ENCODE results near the gene ABR. TPM values are rescaled to one million over a fixed set of nuclear protein-coding genes. Genes with fewer than 3 reads are reported as not detected.
"Not testable (repeated sequence)": the region's sequence is repeated elsewhere in the genome, so short reads cannot be mapped to it uniquely, and the experiment has no call there.

Gene ABR
- polyA plus RNA-seq, 3 donors = 14.7 to 62.4 (median 36.4) TPM

DNA sequence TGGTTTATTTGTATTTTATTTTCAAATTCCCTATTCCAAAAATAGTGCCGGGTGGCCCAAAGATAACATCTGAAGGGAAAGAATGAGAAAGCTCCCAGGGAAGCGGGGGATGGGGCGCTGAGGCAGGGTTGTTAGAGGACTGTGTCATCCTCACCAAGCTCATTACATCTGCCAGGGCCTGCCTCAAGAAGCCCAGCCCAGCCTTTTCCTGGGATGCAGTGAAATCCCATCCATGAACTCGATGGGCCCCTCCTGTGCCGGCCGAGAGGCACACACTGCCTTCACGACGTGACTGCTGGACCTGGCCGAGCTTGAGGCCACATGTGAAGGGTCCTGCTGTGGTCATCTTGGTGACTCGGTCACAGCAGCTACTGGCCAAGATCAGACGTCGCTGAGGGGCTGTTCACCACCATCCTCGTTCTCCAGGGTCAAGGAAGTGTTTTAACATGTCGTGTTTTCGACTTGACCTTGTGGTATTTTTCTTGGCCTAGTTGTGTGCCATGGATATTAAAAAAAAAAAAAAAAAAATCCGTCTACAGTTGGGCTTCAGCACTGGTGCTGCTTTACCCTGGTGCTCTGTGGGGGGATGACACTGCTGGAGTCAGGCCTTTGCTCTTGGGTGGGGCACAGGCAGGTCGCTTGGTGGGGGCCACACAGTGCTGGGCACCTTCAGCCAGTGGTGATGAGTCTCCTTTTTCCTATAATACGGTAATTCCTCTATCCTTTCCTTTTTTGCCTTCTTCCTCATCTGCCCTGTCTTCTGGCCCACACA, 178.0 kb downstream of the ABR start:
- WGBS, 3 donors = 78 to 83% (median 82%) methylated on average over 18 of the region's 18 CpGs
- H3K27ac ChIP-seq (ENCODE audit: low read depth, low read length) = no peak overlapping the region

DNA sequence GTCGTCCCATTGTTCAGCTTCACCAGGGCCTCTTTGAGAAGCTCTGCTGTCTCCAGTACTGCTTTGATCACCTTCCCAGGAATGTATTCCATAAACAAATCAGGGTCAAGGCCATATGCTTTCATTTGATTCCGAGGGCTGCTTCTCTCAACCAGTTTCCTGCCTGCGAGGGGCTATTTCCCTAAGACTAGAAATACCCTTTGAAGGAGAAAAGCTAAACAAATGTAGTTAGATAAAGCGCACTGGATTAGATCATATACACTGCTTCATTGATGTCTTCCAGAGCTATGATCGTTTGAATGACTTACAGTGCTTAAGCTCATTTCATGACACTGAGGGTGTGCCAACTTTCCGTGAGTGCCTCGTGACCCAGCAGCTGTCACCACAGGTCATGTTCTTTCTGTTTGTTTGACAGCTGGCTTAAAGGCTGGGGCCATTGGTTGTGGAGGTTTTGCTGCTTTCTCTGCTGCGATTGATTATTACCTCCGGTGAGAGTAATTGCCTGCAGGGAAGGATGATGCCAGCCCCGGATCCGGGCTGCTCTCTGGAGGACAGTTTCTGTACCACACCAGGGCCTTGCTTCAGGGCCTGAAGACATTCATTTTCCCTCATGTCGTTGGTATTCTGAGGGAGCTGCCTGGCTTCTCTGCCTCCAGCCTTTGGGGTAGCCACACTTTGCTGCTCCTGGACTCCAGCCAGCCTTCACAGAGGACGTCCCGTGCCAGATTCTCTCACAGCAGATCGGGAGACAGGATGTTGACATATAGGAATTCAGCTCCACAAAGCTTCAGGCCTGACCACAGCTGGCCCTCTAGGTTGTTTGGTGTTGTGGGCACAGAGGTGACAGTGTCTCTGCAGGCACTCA, 179.0 kb downstream of the ABR start:
- no peak overlapping the region for H3K27ac ChIP-seq (ENCODE audit: low read depth, low read length)
- 45 to 66% (median 53%) methylated on average over 15 of the region's 15 CpGs for WGBS, 3 donors

DNA sequence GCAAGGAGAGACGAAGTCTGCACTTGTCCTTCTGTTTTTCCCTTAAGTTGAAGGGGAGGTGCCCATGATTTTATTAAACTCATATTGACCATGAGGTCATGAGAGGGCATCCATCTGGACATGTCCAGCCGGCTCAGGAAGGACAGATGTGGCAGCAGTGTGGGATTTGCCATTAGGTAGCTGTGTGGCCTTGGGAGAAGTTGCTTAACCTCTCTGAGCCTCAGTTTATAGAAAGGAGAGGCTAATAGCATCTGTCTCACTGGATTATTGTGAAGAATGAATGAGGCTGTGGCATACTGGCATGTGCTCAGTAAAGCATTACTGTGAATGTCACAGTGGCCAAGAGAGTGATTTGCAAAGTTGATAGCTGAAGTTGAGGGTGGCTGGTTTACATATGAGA, 181.7 kb downstream of the ABR start:
- 30 to 49% (median 48%) methylated on average over 2 of the region's 2 CpGs for WGBS, 3 donors
- H3K27ac ChIP-seq (ENCODE audit: low read depth, low read length) = no peak overlapping the region

DNA sequence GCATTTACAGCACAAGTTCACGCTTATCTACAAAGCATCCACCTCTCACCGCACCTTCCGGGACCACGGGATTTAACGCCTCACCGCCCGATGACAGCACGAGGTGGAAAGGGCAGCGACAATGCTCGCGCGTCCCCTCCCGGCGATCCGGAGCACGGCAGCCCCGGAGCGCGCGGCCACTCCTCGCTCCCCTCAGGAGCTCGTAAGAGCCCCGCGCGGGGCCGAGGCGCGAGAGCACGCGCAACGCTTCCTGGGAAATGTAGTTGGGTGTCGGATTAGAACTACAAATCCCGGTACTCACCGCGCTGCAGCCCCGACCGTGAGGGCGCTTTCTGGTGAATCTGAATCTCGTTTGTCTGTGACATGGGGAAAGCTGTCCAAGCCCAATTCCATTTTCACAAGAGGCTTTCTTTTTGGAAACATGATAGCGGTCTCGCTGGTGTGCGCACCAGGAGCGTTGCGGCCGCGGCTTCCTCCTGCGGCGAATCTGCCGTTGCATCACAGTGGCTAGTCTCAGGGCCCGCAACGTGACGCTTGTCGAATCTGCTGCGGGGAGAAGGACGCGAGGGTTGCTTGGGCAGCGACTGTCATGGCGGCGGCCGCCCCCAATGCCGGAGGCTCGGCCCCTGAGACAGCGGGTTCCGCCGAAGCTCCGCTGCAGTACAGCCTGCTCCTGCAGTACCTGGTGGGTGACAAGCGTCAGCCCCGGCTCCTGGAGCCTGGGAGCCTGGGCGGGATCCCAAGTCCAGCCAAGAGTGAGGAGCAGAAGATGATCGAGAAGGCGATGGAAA, 183.0 kb downstream of the ABR start, which contains the start of gene TIMM22:
TSS of gene TIMM22 (plus strand) at position 576 of the 791 bp plus-strand sequence. CDS start at position 590, 14 bp downstream.
- no peak within 1 kb of the TSS for H3K27ac ChIP-seq (ENCODE audit: low read depth, low read length)
- WGBS, 3 donors = 0% methylated on average over 69 to 71 of the region's 71 CpGs

DNA sequence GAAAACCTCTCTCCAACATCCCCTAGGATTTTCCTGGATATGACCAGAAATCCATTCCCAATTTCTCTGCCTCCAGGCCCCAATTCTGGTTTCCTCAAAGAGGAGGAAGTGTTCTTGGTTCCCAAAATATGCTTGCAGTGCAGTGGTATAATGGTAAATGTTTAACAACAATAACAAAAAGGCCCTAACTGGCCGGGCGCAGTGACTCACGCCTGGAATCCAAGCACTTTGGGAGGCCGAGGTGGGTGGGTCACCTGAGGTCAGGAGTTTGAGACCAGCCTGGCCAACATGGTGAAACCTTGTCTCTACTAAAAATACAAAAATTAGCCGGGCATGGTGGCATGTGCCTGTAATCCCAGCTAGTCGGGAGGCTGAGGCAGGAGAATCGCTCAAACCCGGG, 184.5 kb downstream of the ABR start:
- WGBS, 3 donors = 80 to 91% (median 89%) methylated on average over 8 of the region's 8 CpGs
- not testable (repeated sequence) for H3K27ac ChIP-seq (ENCODE audit: low read depth, low read length)

DNA sequence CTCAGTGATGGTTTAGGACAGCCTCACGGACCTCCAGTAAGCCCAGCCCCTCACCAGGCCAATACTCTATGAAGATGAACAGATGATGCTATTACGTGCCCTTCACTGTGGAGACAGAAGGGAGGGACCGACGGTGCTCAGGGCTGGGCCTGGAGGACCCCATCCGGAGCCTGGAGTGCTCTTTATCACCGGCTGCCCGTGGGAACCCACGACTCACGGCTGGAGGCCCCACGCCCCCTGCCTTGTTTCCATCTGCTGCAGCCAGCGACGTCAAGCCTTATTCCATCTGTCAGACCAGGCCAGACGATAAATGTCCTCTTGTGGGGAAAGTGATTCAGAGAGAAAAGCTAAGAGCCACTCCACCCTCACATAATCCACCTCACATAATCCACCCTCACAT, 186.8 kb downstream of the ABR start:
- no peak overlapping the region for H3K27ac ChIP-seq (ENCODE audit: low read depth, low read length)
- WGBS, 3 donors = 55 to 71% (median 58%) methylated on average over 13 of the region's 13 CpGs

DNA sequence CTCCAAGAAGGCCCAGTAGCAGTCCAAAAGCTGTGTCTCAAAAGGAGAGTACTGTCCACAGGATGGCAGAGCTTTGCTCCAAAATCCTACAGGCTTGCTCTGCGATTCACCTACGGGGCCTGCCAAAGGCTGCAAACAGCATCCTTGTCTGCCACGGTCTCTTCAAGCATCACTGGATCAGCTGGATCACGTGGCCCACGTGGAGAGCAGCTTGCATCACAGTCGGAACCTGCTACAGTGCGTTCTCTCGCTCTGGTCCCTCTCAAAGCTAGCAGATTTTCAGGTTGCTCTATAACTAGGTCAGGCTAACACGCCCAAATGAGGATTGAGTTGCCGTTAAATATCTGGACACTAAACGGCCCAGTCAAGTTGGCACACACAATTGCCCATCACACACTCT, 191.2 kb downstream of the ABR start:
- H3K27ac ChIP-seq (ENCODE audit: low read depth, low read length) = no peak overlapping the region
- WGBS, 3 donors = 89 to 92% (median 90%) methylated on average over 11 of the region's 11 CpGs

DNA sequence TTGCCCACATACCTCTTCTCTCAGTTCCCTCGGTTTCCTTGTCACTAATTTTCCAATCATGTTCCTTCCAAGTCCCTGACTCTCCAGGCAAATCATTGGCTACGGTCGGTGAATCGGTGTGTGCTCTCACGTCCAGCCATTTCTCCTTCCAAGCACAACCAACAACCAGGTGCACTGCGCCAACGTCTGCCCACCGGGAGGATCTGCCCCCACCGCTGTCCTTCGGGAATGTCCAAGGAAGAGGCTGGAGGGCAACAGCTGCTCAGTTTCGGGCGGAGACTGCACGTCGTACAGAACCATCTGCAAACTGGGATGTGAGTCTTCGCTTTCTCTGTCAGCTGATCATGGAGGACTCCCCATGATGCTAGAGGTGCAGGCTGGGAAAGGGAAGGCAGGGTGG, 191.8 kb downstream of the ABR start:
- WGBS, 3 donors = 87 to 94% (median 93%) methylated on average over 15 of the region's 15 CpGs

DNA sequence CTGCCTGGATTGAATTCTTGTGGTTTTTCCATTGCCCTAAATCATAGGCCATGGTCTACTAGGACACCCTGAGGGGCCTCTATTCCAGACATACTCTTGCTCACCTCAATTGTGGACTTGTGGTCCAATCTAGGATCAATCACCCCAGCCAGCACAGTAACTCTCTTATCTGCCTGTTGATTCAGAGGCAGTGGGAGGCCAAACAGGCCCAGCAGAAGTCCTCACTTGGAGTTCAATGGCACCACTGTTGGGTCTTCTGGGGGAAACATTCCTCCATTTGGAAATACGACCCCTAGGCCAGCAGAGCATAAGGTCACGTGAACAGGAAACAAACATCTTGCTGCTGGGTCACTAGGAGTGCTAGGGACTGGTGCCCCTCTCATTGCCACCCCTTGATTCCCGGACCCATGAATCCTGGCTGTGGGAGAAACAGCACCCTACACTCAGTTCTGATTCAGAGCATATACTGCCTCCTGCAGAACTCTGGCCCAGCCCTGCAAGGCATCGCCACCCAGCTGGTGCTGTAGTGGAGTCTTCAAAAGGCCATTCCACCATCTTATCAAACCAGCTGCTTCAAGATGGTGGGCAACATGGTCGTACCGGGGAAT, 193.4 kb downstream of the ABR start:
- WGBS, 3 donors = 88 to 90% (median 89%) methylated on average over 6 of the region's 6 CpGs
- H3K27ac ChIP-seq (ENCODE audit: low read depth, low read length) = no peak overlapping the region

More for the DNA sequence above, 191.8 kb downstream of the ABR start:
- no peak overlapping the region for H3K27ac ChIP-seq (ENCODE audit: low read depth, low read length)

DNA sequence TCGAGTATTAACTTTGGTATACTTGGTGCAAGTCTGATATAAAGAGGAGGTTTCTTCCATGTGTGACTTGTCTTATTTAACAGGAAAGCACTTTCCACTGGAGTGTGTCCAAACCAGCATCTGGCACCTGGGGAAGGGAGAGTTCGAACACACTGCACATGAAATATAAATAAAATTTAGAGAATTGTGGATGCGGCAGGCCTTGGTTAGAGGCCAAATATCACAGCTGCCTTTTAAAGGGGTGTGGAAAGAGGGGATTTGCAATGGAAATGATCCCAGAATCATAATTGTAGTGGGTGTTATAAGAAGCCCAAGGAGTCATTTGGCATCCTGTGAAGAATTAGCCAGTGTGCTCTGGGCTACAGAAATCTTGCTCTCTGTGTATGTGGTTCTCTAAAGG, 195.9 kb downstream of the ABR start:
- H3K27ac ChIP-seq (ENCODE audit: low read depth, low read length) = no peak overlapping the region
- 50 to 61% (median 51%) methylated on average over 3 of the region's 3 CpGs for WGBS, 3 donors

DNA sequence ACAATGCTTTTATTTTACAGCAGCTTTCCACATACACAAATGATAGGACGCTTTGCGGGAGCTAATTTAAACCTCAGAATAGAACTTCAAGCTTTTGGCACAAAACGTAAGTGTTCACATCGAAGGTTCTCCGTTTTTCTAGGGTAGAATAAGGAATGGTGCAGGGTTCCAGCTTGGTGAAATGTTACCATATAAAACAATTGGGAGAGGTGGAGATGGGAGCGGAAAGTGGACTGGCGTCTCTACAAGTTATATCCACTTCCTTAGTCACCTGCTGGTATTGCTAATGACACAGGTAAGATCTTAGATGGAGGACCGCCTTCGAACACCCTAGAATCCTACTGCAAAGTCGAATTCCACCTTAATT, 198.5 kb downstream of the ABR start:
- no peak overlapping the region for H3K27ac ChIP-seq (ENCODE audit: low read depth, low read length)

DNA sequence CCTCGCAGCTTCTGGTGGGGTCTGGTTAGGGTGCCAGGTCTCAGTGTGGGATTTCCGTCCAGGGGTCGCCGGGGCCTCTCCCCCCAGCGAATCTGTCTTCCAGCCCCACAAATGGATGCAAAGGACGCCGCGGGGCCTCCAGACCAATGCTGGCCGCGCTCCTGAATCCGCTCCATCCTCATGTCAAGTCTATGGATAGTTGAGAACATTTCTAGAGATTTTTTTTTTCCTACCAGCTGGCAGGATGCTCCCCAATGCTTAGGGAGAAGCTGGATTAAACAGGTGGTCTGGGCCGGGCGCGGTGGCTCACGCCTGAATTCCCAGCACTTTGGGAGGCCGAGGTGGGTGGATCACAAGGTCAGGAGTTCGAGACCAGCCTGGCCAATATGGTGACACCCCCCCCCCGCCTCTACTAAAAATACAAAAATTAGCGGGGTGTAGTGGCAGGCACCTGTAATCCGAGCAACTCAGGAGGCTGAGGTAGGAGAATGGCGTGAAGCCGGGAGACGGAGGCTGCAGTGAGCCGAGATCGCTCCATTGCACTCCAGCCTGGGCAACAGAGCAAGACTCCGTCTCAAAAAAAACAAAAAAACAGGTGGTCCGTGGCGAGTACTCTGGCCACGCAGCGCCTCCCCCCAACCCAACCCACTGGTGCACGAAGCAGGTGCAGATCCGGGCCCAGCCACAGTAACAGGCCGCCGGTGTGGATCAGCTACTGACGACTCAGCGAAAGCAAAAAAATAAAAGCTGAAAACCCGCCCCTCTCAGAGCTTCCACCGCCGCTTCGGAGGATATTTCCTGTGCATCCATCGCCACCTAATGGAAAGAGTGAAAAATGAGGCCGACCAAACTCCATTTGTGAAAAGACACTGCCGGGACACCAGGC, 199.1 kb downstream of the ABR start:
- WGBS, 3 donors = 32 to 35% (median 32%) methylated on average over 43 of the region's 43 CpGs

More for the DNA sequence above, 198.5 kb downstream of the ABR start:
- WGBS, 3 donors = 38 to 40% (median 39%) methylated on average over 10 of the region's 10 CpGs

DNA sequence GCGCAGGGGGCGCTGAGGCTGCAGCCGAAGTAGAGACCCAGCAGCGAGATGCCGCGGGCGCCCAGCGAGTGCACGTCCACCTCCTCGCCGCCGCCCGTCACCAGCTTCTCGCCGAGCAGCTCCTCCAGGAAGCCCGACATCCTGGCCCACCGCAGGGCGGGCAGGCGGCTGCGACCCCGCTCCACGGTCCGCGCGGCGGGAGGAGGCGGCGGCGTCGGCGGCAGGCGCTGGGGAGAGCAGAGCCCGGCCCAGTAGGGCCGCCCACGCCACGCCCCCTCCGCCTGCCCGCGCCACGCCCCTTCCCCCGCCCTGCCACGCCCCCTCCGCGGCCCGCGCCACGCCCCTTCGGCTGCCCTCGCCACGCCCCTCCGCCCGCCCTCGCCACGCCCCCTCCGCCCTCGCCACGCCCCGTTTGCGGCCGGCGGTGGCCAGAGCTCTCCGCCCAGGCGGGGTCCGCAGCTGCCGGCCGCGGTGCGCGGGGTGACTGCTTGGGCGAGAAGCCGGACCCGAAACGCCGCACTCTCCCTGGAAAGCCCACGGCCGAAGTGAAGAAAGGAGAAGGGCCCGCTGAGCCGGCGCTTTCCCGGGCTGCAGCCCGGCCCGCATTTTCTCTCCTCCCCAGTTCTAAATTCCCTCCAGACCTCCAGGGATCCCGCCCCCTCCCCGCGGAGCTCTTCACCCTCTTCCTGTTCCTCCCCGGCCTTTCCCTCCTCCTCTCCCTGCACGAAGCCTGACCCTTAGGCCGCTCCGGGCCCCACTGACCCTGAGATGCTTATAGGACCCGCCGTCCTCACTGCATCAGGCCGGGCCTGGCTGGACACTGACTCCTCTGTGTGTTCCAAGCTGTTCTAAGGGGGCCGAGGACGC, 200.0 kb downstream of the ABR start, which contains the start of gene NXN:
TSS of gene NXN (minus strand) at position 238 of the 867 bp plus-strand sequence.
- H3K27ac ChIP-seq (ENCODE audit: low read depth, low read length) = no peak within 1 kb of the TSS
- WGBS, 3 donors = 1 to 2% (median 2%) methylated on average over 50 to 94 of the region's 94 CpGs

More for the DNA sequence above, 199.1 kb downstream of the ABR start:
- no peak overlapping the region for H3K27ac ChIP-seq (ENCODE audit: low read depth, low read length)

DNA sequence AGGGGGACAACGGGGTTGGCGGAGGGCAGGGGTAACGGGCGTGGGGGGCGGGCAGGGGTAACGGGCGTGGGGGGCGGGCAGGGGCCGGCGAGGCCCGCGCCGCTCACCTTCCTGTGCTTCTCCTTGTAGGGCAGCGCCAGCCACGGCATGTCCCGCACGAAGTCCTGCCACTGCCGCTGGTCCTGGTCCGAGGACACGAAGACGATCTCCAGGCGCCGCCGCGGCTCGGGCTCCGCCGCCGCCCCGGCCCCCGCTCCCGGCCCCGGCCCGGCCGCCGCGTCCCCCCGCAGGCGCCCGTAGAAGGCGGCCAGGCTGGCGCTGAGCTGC, 200.6 kb downstream of the ABR start:
- 0 to 1% (median 0%) methylated on average over 8 to 38 of the region's 42 CpGs for WGBS, 3 donors
- no peak overlapping the region for H3K27ac ChIP-seq (ENCODE audit: low read depth, low read length)

DNA sequence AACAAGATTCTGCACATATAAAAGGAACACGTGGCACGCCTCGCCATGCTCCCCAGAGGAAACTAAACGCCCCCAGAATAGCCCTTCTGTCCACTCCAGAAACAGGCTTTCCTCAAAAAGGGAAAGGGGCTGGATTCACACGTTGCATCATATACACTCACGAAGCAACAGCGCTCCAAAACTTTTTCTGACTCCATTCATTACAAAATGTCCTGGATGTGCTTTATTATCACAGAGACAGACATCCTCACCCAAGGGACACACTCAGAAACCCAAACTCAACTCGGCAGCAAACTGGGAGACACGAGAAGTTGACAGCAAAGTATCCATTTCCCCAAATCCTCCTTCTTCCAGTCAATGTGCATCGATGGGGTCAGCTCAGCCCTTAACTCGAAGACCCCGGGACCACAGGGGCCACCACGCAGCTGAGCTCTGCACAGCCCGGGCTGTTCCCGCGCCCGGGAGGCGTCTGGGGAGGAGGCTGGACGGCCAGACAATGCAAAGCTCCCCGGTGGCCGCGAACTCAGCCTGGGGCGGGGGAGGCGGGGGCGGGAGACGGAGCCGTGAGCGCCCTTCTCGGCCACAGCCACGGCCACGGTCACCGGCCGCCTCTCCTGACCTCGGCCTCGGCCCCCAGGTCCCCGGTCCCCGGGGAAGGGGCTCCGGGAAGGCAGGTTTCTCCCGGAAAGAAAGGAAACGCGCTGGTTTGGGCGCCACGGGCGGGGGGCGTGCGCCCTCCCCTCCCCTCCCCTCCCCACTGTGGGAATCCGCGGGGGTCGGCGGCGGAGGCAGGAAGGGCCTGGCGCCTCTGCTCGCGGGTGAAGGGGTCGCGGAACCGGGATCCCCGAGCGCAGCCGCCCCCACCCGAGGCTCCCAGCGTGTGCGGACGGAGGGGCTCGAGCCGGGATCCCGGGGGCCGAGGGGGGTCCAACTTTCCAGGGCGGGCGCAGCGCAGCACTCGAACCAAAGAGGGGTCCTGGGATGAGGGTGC, 201.4 kb downstream of the ABR start:
- no peak overlapping the region for H3K27ac ChIP-seq (ENCODE audit: low read depth, low read length)
- WGBS, 3 donors = 2 to 3% (median 3%) methylated on average over 52 to 72 of the region's 72 CpGs
